ENCODE measurements around the gene CLEC4C.

- TF ChIP-seq POLR2A (IDR thresholded peaks at IDR 0.05; ENCODE audit: low read length) (no peak), GATA1 (IDR thresholded peaks at IDR 0.05; ENCODE audit: low read depth, low read length) (no peak)
Measured at GRCh38 chr12:7793211-7793610, 46.0 kb upstream of the CLEC4C start.

Measured in erythroblast (primary cell).